Endodermal cell (in vitro differentiated cells): ENCODE measurements around the gene NFIL3. TPM values are rescaled to one million over a fixed set of nuclear protein-coding genes. Genes with fewer than 3 reads are reported as not detected.

Experiments
- DNase-seq: peaks from one replicate; pipeline ENCODE4 v3.0.0-alpha.2; 2017
- H3K27ac ChIP-seq: 2 replicates; pipeline ENCODE4 v1.5.1; 2013; ENCODE audit warnings: mild to moderate bottlenecking, low read depth, low read length, moderate library complexity
- H3K27me3 ChIP-seq: 2 replicates; pipeline ENCODE4 v1.6.1; 2013; ENCODE audit warnings: mild to moderate bottlenecking, low read length, moderate library complexity; ENCODE audit not compliant: insufficient read depth, control insufficient read depth, poor library complexity, severe bottlenecking
- H3K36me3 ChIP-seq: 2 replicates; pipeline ENCODE4 v1.7.0; 2013; ENCODE audit warnings: mild to moderate bottlenecking, low read length, moderate library complexity; ENCODE audit not compliant: control insufficient read depth, insufficient read depth
- H3K4me1 ChIP-seq: one replicate; pipeline ENCODE4 v1.7.0; 2013; ENCODE audit warnings: low read length; ENCODE audit not compliant: control insufficient read depth, insufficient read depth
- H3K4me3 ChIP-seq: 2 replicates; pipeline ENCODE4 v1.5.1; 2013; ENCODE audit warnings: mild to moderate bottlenecking, low read length, moderate library complexity
- H3K9ac ChIP-seq: 2 replicates; pipeline ENCODE4 v1.6.1; 2013; ENCODE audit warnings: mild to moderate bottlenecking, low read length, moderate library complexity; ENCODE audit not compliant: poor library complexity, severe bottlenecking; ENCODE audit errors: extremely low read depth
- H3K9me3 ChIP-seq: 2 replicates; pipeline ENCODE4 v1.6.1; 2013; ENCODE audit warnings: mild to moderate bottlenecking, low read length, moderate library complexity; ENCODE audit not compliant: control insufficient read depth
- H3K27ac Mint-ChIP-seq: 2 replicates; pipeline ENCODE4 v1.8.0; 2020; ENCODE audit warnings: mixed read lengths
- H3K27me3 Mint-ChIP-seq: 2 replicates; pipeline ENCODE4 v1.8.0; 2021; ENCODE audit warnings: mild to moderate bottlenecking, mixed read lengths; ENCODE audit not compliant: insufficient read depth
- H3K36me3 Mint-ChIP-seq: 2 replicates; pipeline ENCODE4 v1.8.0; 2020; ENCODE audit warnings: low read depth, mixed read lengths
- H3K4me1 Mint-ChIP-seq: 2 replicates; pipeline ENCODE4 v1.8.0; 2020; ENCODE audit warnings: mixed read lengths
- H3K4me3 Mint-ChIP-seq: 2 replicates; pipeline ENCODE4 v1.8.0; 2020; ENCODE audit warnings: mild to moderate bottlenecking, moderate library complexity, mixed read lengths
- H3K9me3 Mint-ChIP-seq: 2 replicates; pipeline ENCODE4 v1.8.0; 2020; ENCODE audit warnings: mild to moderate bottlenecking, mixed read lengths
- CTCF ChIP-seq: fragments of 200-600 bp; sonication (generic); conservative IDR thresholded peaks from 2 replicates; pipeline ENCODE4 v1.5.0; 2021; ENCODE audit warnings: antibody characterized with exemption, mild to moderate bottlenecking
- WGBS, 2 experiments: methylation state at CpG; one replicate each; pipeline versions ENCODE4 v1.1.5 to v1.1.7; 2013; ENCODE audit warnings: missing lambda C conversion rate in 2 of 2, mixed read lengths in 1 of 2; ENCODE audit not compliant: insufficient coverage in 1 of 2, insufficient read length in 1 of 2; 5-methylcytosine and 5-hydroxymethylcytosine counted together
- total RNA-seq, 2 donors: library from RNA; stranded (reverse); fragmentation: NEBNext Ultra II Directional in 1 of 2; extraction: Animal tissue kit (Norgen Biotek cat#: 25700) in 1 of 2; gene quantifications; 2 replicates in 1 of 2; 3 replicates in 1 of 2; pipeline ENCODE4 v1.2.1, GENCODE V29; 2021

NFIL3 gene
- total RNA-seq, 2 donors from 2014 or later, result 13.5 to 17.4 TPM

GRCh38 chr9:91424403-91425176 lies 958 bp upstream of the NFIL3 start:
- peaks cover 57% of the 10 kb centered on the region for H3K27me3 Mint-ChIP-seq
- no peak for TF ChIP-seq CTCF
- H3K4me1 Mint-ChIP-seq, result peaks cover 26% of the 10 kb centered on the region
- Histone ChIP-seq H3K36me3 (no peaks in the 10 kb centered on the region), H3K9me3 (no peaks in the 10 kb centered on the region), H3K4me1 (peaks cover 3% of the 10 kb centered on the region), H3K9ac (peak overlapping the region; percentile 29), H3K27ac (no peak overlapping the region), H3K4me3 (peak overlapping the region; percentile 79), H3K27me3 (peaks cover 21% of the 10 kb centered on the region)
- peak; percentile 75 for DNase-seq
- WGBS, 2 experiments, result 5% methylated on average over 31 to 67 of the region's 67 CpGs
- H3K4me3 Mint-ChIP-seq, result peak overlapping the region; percentile 56
- no peaks in the 10 kb centered on the region for H3K36me3 Mint-ChIP-seq
- H3K9me3 Mint-ChIP-seq, result no peaks in the 10 kb centered on the region
- H3K27ac Mint-ChIP-seq, result no peak overlapping the region

- Mint-ChIP-seq H3K4me1 (peaks cover 26% of the 10 kb centered on the region), H3K4me3 (peak overlapping the region; percentile 85), H3K36me3 (no peaks in the 10 kb centered on the region), H3K9me3 (no peaks in the 10 kb centered on the region), H3K27ac (peak overlapping the region; percentile 96), H3K27me3 (peaks cover 44% of the 10 kb centered on the region)
- peak overlapping the region; percentile 95 for H3K4me3 ChIP-seq
- peaks cover 21% of the 10 kb centered on the region for H3K27me3 ChIP-seq
- peak; percentile 85 for DNase-seq
- H3K27ac ChIP-seq, result peak overlapping the region; percentile 36
- H3K4me1 ChIP-seq, result peaks cover 3% of the 10 kb centered on the region
- TF ChIP-seq CTCF, result peak; percentile 46
- H3K9me3 ChIP-seq, result no peaks in the 10 kb centered on the region
- WGBS, 2 experiments, result 0 to 1% methylated on average over 20 to 76 of the region's 76 CpGs
- peak overlapping the region; percentile 76 for H3K9ac ChIP-seq
- no peaks in the 10 kb centered on the region for H3K36me3 ChIP-seq
These were observed 597 bp downstream of the NFIL3 start for GRCh38 chr9:91422758-91423711.

DNA sequence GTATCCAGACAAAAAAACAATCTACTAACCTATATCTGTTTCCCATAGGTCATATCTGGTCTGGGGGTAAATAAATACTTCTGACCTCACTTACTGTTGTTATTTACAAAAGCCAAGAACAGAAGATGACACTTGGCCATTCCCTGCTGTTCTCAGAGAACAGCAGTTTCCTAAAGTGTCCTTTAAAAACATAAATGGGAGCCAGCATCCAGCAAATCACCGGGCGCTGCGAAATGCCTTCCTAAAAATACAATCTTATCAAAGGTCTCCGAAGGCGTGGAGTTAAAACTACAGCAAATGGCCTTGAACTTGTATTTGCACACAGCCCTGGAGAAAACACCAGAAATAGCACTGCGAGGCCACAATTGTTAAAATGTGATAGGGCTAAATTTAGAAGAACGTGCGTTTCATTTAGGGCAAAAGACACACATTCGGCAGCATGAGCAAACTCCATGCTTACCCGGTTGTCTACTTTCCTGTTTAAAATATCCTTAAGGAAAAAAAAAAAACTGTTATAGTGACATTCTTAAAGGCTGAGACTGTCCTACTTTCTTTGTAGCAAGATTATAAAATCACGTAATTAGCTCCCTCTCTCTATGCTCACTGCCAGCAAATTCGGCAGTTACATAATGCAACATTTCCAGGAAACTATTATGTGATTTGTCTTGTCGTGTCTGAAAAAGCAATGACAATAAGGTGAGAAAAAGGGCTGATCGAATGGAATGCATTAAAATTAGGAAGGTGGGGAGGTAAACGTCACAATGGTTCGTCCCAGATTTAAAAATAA lies 1.5 kb downstream of the NFIL3 start:
- H3K4me3 Mint-ChIP-seq, result peak overlapping the region; percentile 85
- H3K36me3 Mint-ChIP-seq, result no peaks in the 10 kb centered on the region
- DNase-seq, result peak; percentile 56
- peaks cover 3% of the 10 kb centered on the region for H3K4me1 ChIP-seq
- peak overlapping the region; percentile 95 for H3K4me3 ChIP-seq
- peaks cover 21% of the 10 kb centered on the region for H3K27me3 ChIP-seq
- H3K27ac Mint-ChIP-seq, result peak overlapping the region; percentile 18
- peaks cover 26% of the 10 kb centered on the region for H3K4me1 Mint-ChIP-seq
- TF ChIP-seq CTCF, result no peak
- no peaks in the 10 kb centered on the region for H3K36me3 ChIP-seq
- H3K9me3 Mint-ChIP-seq, result no peaks in the 10 kb centered on the region
- no peaks in the 10 kb centered on the region for H3K9me3 ChIP-seq
- H3K27ac ChIP-seq, result no peak overlapping the region
- peak overlapping the region; percentile 76 for H3K9ac ChIP-seq
- 7 to 8% methylated on average over 8 to 16 of the region's 16 CpGs for WGBS, 2 experiments
- H3K27me3 Mint-ChIP-seq, result peaks cover 44% of the 10 kb centered on the region
